ENCODE measurements around the gene VPREB3. TPM values are rescaled to one million over a fixed set of nuclear protein-coding genes. Genes with fewer than 3 reads are reported as not detected.

Gene VPREB3
- total RNA-seq, 1 experiment from 2014 or later = 1.1 TPM

GRCh38 chr22:23767673-23768548 is 13.7 kb upstream of the VPREB3 start, which contains the start of gene CHCHD10:
Gene CHCHD10 (minus strand): TSS chr22:23767972. CDS start chr22:23767874, 98 bp downstream.
- DNase-seq = peak; percentile 62 to 73
- intact Hi-C loops (cut with micrococcal nuclease; ENCODE audit: unreplicated experiment) = loop anchor here (5.0 kb wide), 1 partner anchor 89 kb away; the partner anchor contains the start of gene SLC2A11
- no peak for TF ChIP-seq EZH2 (IDR thresholded peaks at IDR 0.05; ENCODE audit: low read depth)
- peak; percentile 81 for TF ChIP-seq CTCF (conservative IDR thresholded peaks at IDR 0.05)
- no peak within 1 kb of the TSS for H3K27ac ChIP-seq
- H3K36me3 ChIP-seq (ENCODE audit: low read depth) = peaks cover 4% of the 10 kb centered on the region; the same call in 1 of the 2 replicates
- H3K4me1 ChIP-seq (replicated peaks; ENCODE audit: insufficient read depth) = peaks cover 22% of the 10 kb centered on the region
- peaks cover 27% of the 10 kb centered on the region; the same call in 1 of the 2 replicates for H3F3A ChIP-seq (ENCODE audit: insufficient read depth, low read depth)
- H3K4me2 ChIP-seq = peak within 1 kb of the TSS; percentile 98
- H3K9me3 ChIP-seq (ENCODE audit: insufficient read depth, low read depth) = no peaks in the 10 kb centered on the region
- H4K20me1 ChIP-seq (ENCODE audit: insufficient read depth) = peaks cover 28% of the 10 kb centered on the region
- ChIA-PET POLR2A (ENCODE audit: unreplicated experiment) (no interaction called here), CTCF (interaction anchor here (1.0 kb wide), 1 partner anchor 82 kb away, joined by 4 read pairs; no protein-coding TSS in a partner anchor)
- H3K9me2 ChIP-seq (ENCODE audit: insufficient read depth) = no peaks in the 10 kb centered on the region
- H3K4me3 ChIP-seq = peak within 1 kb of the TSS; percentile 96
- peak within 1 kb of the TSS; percentile 99 for H2AFZ ChIP-seq
- H3K27me3 ChIP-seq (ENCODE audit: insufficient read depth, low read depth) = no peaks in the 10 kb centered on the region
- peaks cover 10% of the 10 kb centered on the region for H3K79me2 ChIP-seq (ENCODE audit: low read depth)
- BruUV-seq (replicated peaks) = no TSS peak

- H3K4me2 ChIP-seq = peak overlapping the region; percentile 98
- POLR2A ChIA-PET (ENCODE audit: unreplicated experiment) = no interaction called here
- H3K9me3 ChIP-seq (ENCODE audit: insufficient read depth, low read depth) = no peaks in the 10 kb centered on the region
- H3K27ac ChIP-seq = no peak overlapping the region
- no peak for DNase-seq
- no peaks in the 10 kb centered on the region for H3K9me2 ChIP-seq (ENCODE audit: insufficient read depth)
- intact Hi-C loops (cut with micrococcal nuclease; ENCODE audit: unreplicated experiment) = loop anchor here (5.0 kb wide), 1 partner anchor 90 kb away; the partner anchor contains the start of gene SLC2A11
- peaks cover 27% of the 10 kb centered on the region; the same call in 1 of the 2 replicates for H3F3A ChIP-seq (ENCODE audit: insufficient read depth, low read depth)
- no peak for TF ChIP-seq CTCF (conservative IDR thresholded peaks at IDR 0.05)
- TF ChIP-seq EZH2 (IDR thresholded peaks at IDR 0.05; ENCODE audit: low read depth) = no peak
- H3K4me3 ChIP-seq = peak overlapping the region; percentile 96
- peaks cover 22% of the 10 kb centered on the region for H3K4me1 ChIP-seq (replicated peaks; ENCODE audit: insufficient read depth)
- CTCF ChIA-PET = interaction anchor here (1.0 kb wide), 1 partner anchor 82 kb away, joined by 4 read pairs; no protein-coding TSS in a partner anchor
- no TSS peak for BruUV-seq (replicated peaks)
- peak overlapping the region; percentile 99 for H2AFZ ChIP-seq
- peaks cover 28% of the 10 kb centered on the region for H4K20me1 ChIP-seq (ENCODE audit: insufficient read depth)
- H3K27me3 ChIP-seq (ENCODE audit: insufficient read depth, low read depth) = no peaks in the 10 kb centered on the region
- H3K79me2 ChIP-seq (ENCODE audit: low read depth) = peaks cover 10% of the 10 kb centered on the region
- H3K36me3 ChIP-seq (ENCODE audit: low read depth) = peaks cover 4% of the 10 kb centered on the region; the same call in 1 of the 2 replicates
Observed at GRCh38 chr22:23767303-23767672, 13.1 kb upstream of the VPREB3 start.

- H3K27ac ChIP-seq = no peak overlapping the region
- CTCF ChIA-PET = no interaction called here
- POLR2A ChIA-PET (ENCODE audit: unreplicated experiment) = no interaction called here
Observed at GRCh38 chr22:23764899-23765881, 11.0 kb upstream of the VPREB3 start.

More at GRCh38 chr22:23764899-23765881, 11.0 kb upstream of the VPREB3 start:
- H3K4me3 ChIP-seq = no peak overlapping the region
- TF ChIP-seq CTCF (conservative IDR thresholded peaks at IDR 0.05) (no peak), EZH2 (IDR thresholded peaks at IDR 0.05; ENCODE audit: low read depth) (no peak)
- no TSS peak for BruUV-seq (replicated peaks)
- peaks cover 28% of the 10 kb centered on the region for H4K20me1 ChIP-seq (ENCODE audit: insufficient read depth)
- no peak overlapping the region for H2AFZ ChIP-seq
- peaks cover 14% of the 10 kb centered on the region; the same call in 1 of the 2 replicates for H3F3A ChIP-seq (ENCODE audit: insufficient read depth, low read depth)
- peaks cover 19% of the 10 kb centered on the region for H3K4me1 ChIP-seq (replicated peaks; ENCODE audit: insufficient read depth)
- H3K9me2 ChIP-seq (ENCODE audit: insufficient read depth) = no peaks in the 10 kb centered on the region
- no peak for DNase-seq
- H3K79me2 ChIP-seq (ENCODE audit: low read depth) = peaks cover 10% of the 10 kb centered on the region
- intact Hi-C loops (cut with micrococcal nuclease; ENCODE audit: unreplicated experiment) = loop anchor here (5.0 kb wide), 1 partner anchor 92 kb away; the partner anchor contains the start of gene SLC2A11
- no peaks in the 10 kb centered on the region for H3K9me3 ChIP-seq (ENCODE audit: insufficient read depth, low read depth)
- peak overlapping the region; percentile 13; the same call in 1 of the 2 replicates for H3K4me2 ChIP-seq
- H3K27me3 ChIP-seq (ENCODE audit: insufficient read depth, low read depth) = no peaks in the 10 kb centered on the region
- H3K36me3 ChIP-seq (ENCODE audit: low read depth) = peaks cover 4% of the 10 kb centered on the region; the same call in 1 of the 2 replicates

Measured in PC-9 (cell line).